Spinal cord (tissue), 10 donors: ENCODE data around the gene IMMP2L. TPM values are rescaled to one million over a fixed set of nuclear protein-coding genes. Genes with fewer than 3 reads are reported as not detected.
"Not testable (repeated sequence)": the region's sequence is repeated elsewhere in the genome, so short reads cannot be mapped to it uniquely, and the experiment has no call there.

Experiments used
- DNase-seq, 6 donors: peaks; one replicate each; pipeline versions ENCODE4 v3.0.0 to v3.0.0-alpha.2; 2013 to 2015; ENCODE audit warnings: low spot score in 6 of 6, low read depth in 4 of 6
- H3K27ac ChIP-seq: one replicate; pipeline ENCODE4 v1.5.1; 2013; ENCODE audit warnings: low read depth, low read length, control low read depth
- H3K27me3 ChIP-seq: one replicate; pipeline ENCODE4 v1.6.1; 2013; ENCODE audit warnings: low read length; ENCODE audit not compliant: control insufficient read depth, insufficient read depth
- H3K36me3 ChIP-seq: one replicate; pipeline ENCODE4 v1.6.1; 2013; ENCODE audit warnings: low read length; ENCODE audit not compliant: control insufficient read depth, insufficient read depth
- H3K4me1 ChIP-seq: one replicate; pipeline ENCODE4 v1.6.1; 2013; ENCODE audit warnings: low read length; ENCODE audit not compliant: control insufficient read depth, insufficient read depth
- H3K4me3 ChIP-seq: one replicate; pipeline ENCODE4 v1.5.1; 2013; ENCODE audit warnings: low read depth, low read length, control low read depth
- H3K9me3 ChIP-seq: one replicate; pipeline ENCODE4 v1.6.1; 2013; ENCODE audit warnings: low read length; ENCODE audit not compliant: control insufficient read depth, insufficient read depth
- WGBS: methylation state at CpG from one replicate; pipeline ENCODE4 v1.1.5; 2013; ENCODE audit warnings: missing lambda C conversion rate; ENCODE audit not compliant: insufficient coverage; 5-methylcytosine and 5-hydroxymethylcytosine counted together
- polyA plus RNA-seq, 2 donors: library from polyadenylated mRNA; unstranded; fragments of 120-200 nt; gene quantifications; one replicate each; pipeline ENCODE4 v1.2.1, GENCODE V29; 2013; ENCODE audit not compliant: insufficient read length in 2 of 2
- total RNA-seq, 2 donors: library from RNA; depleted of rRNA in 1 of 2; stranded (reverse); fragments of 120-200 nt in 1 of 2; fragments of >200 nt in 1 of 2; gene quantifications; one replicate each; pipeline versions ENCODE4 v1.2.3 to v1.2.4, GENCODE V29; 2013 to 2014
- donor health status: healthy.

The IMMP2L gene
- total and polyA plus RNA-seq, 4 donors, result 14.8 to 26.8 (median 17.4) TPM

- WGBS, result no CpG with 5 or more reads among the region's 6 CpGs
- not testable (repeated sequence) for H3K36me3 ChIP-seq, H3K4me1 ChIP-seq, H3K27me3 ChIP-seq, H3K27ac ChIP-seq, H3K4me3 ChIP-seq, DNase-seq, H3K9me3 ChIP-seq
Measured at GRCh38 chr7:111447502-111447901, 114.8 kb downstream of the IMMP2L start.

GRCh38 chr7:111439977-111440376 lies 122.3 kb downstream of the IMMP2L start:
- H3K36me3 ChIP-seq, result no peaks in the 10 kb centered on the region
- H3K27me3 ChIP-seq, result no peaks in the 10 kb centered on the region
- 100% methylated on average over 1 of the region's 3 CpGs for WGBS
- H3K9me3 ChIP-seq, result no peaks in the 10 kb centered on the region
- DNase-seq, result no peak
- H3K4me3 ChIP-seq, result no peak overlapping the region
- no peaks in the 10 kb centered on the region for H3K4me1 ChIP-seq
- no peak overlapping the region for H3K27ac ChIP-seq

GRCh38 chr7:111438369-111439289 lies 123.7 kb downstream of the IMMP2L start:
- WGBS, result 23% methylated on average over 2 of the region's 3 CpGs
- Histone ChIP-seq H3K27me3 (no peaks in the 10 kb centered on the region), H3K4me1 (no peaks in the 10 kb centered on the region), H3K36me3 (no peaks in the 10 kb centered on the region), H3K4me3 (no peak overlapping the region), H3K27ac (no peak overlapping the region), H3K9me3 (peaks cover 2% of the 10 kb centered on the region)
- peak in 2 of 6 donors; percentile 11 to 31 for DNase-seq

- DNase-seq, result no peak
- no peaks in the 10 kb centered on the region for H3K4me1 ChIP-seq
- H3K9me3 ChIP-seq, result peaks cover 2% of the 10 kb centered on the region
- H3K4me3 ChIP-seq, result no peak overlapping the region
- H3K36me3 ChIP-seq, result no peaks in the 10 kb centered on the region
- WGBS, result 88% methylated on average over 1 of the region's 2 CpGs
- no peaks in the 10 kb centered on the region for H3K27me3 ChIP-seq
- no peak overlapping the region for H3K27ac ChIP-seq
Measured at GRCh38 chr7:111437736-111438135, 124.6 kb downstream of the IMMP2L start.

GRCh38 chr7:111436608-111437007 lies 125.7 kb downstream of the IMMP2L start:
- H3K9me3 ChIP-seq, result peaks cover 2% of the 10 kb centered on the region
- no CpG with 5 or more reads among the region's 1 CpG for WGBS
- no peak for DNase-seq
- no peaks in the 10 kb centered on the region for H3K36me3 ChIP-seq
- no peaks in the 10 kb centered on the region for H3K27me3 ChIP-seq
- no peak overlapping the region for H3K27ac ChIP-seq
- H3K4me1 ChIP-seq, result no peaks in the 10 kb centered on the region
- no peak overlapping the region for H3K4me3 ChIP-seq

GRCh38 chr7:111433426-111433825 lies 128.9 kb downstream of the IMMP2L start:
- DNase-seq, result no peak
- Histone ChIP-seq H3K36me3 (no peaks in the 10 kb centered on the region), H3K27ac (no peak overlapping the region), H3K4me1 (no peaks in the 10 kb centered on the region), H3K9me3 (peaks cover 2% of the 10 kb centered on the region), H3K27me3 (no peaks in the 10 kb centered on the region), H3K4me3 (no peak overlapping the region)
- WGBS, result no CpG with 5 or more reads among the region's 2 CpGs

DNA sequence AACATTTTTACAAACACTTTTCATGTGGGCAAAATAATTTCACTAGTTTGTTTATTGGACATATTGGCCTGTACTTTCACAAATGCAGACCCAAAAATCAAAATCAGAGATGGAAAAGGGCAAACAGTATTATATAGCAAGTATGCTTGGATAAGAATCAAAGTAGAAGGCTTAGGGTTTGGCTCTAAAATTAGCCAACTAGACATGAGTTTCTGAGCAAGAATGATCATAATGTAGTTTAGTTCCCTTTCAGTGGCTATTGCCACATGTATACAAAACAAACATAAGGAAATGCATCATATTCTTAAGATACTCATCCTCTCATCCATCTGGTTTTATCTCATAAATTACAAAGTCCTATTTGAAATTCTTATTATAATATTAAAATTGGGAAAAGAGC lies 132.5 kb downstream of the IMMP2L start:
- Histone ChIP-seq H3K4me1 (no peaks in the 10 kb centered on the region), H3K36me3 (no peaks in the 10 kb centered on the region), H3K27ac (no peak overlapping the region), H3K4me3 (no peak overlapping the region), H3K9me3 (peaks cover 2% of the 10 kb centered on the region), H3K27me3 (no peaks in the 10 kb centered on the region)
- DNase-seq, result no peak

- H3K36me3 ChIP-seq, result no peaks in the 10 kb centered on the region
- no peaks in the 10 kb centered on the region for H3K4me1 ChIP-seq
- no peak overlapping the region for H3K27ac ChIP-seq
- no peaks in the 10 kb centered on the region for H3K27me3 ChIP-seq
- no peaks in the 10 kb centered on the region for H3K9me3 ChIP-seq
- H3K4me3 ChIP-seq, result no peak overlapping the region
- DNase-seq, result no peak
Measured at GRCh38 chr7:111424768-111425167, 137.5 kb downstream of the IMMP2L start.

DNA sequence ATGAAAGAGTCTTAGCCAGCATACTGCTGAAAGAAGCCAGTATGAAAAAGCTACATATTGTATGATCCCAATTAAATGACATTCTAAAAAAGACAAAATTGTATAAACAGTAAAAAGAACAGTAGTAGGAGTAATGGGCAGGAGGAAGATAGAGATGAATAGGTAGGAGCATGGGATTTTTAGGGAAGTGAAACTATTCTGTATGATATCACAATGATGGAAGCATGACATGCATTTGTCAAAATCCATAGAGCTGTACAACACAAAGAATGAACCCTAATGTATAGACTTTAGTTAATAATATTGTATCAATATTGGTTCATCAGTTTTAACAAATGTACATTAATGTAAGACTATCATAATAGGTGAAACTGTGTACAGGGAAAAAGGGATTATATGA lies 147.9 kb downstream of the IMMP2L start:
- Histone ChIP-seq H3K4me3 (no peak overlapping the region), H3K27me3 (no peaks in the 10 kb centered on the region), H3K9me3 (no peaks in the 10 kb centered on the region), H3K4me1 (no peaks in the 10 kb centered on the region), H3K36me3 (no peaks in the 10 kb centered on the region), H3K27ac (no peak overlapping the region)
- no peak for DNase-seq

- WGBS, result 30% methylated on average over 2 of the region's 3 CpGs
- Histone ChIP-seq H3K36me3 (no peaks in the 10 kb centered on the region), H3K27me3 (no peaks in the 10 kb centered on the region), H3K4me1 (no peaks in the 10 kb centered on the region), H3K4me3 (no peak overlapping the region), H3K9me3 (no peaks in the 10 kb centered on the region), H3K27ac (no peak overlapping the region)
- peak in 2 of 6 donors; percentile 23 to 42 for DNase-seq
Measured at GRCh38 chr7:111413739-111414138, 148.6 kb downstream of the IMMP2L start.
